Measurements from ENCODE around the gene PTPN6.
A peak's percentile ranks its signal among the peaks of the same experiment; 100 is the strongest.

The PTPN6 gene

GRCh38 chr12:6970096-6970527 is 19.0 kb downstream of the PTPN6 start:
- no peak for DNase-seq (ENCODE audit: low spot score)
- peak overlapping the region; percentile 77 for H3K27ac ChIP-seq
- no peak for TF ChIP-seq CTCF (conservative IDR thresholded peaks at IDR 0.05; ENCODE audit: low read depth)
- POLR2A ChIA-PET (ENCODE audit: low non-redundant PET), result no interaction called here
- CTCF ChIA-PET, result interaction anchor here (0.9 kb wide), 1 partner anchor 123 kb away, joined by 3 read pairs; no protein-coding TSS in a partner anchor

- DNase-seq (ENCODE audit: low spot score), result no peak
- CTCF ChIA-PET, result no interaction called here
- POLR2A ChIA-PET (ENCODE audit: low non-redundant PET), result no interaction called here
- TF ChIP-seq CTCF (conservative IDR thresholded peaks at IDR 0.05; ENCODE audit: low read depth), result no peak
- 0 out of 2 replicates have a peak overlapping the region, but pooled peaks have one; percentile 8 for H3K27ac ChIP-seq
Measured at GRCh38 chr12:6974180-6974579, 23.0 kb downstream of the PTPN6 start.

- TF ChIP-seq CTCF (conservative IDR thresholded peaks at IDR 0.05; ENCODE audit: low read depth), result no peak
- ChIA-PET CTCF (interaction anchor here (1.3 kb wide), 1 partner anchor 37 kb away, joined by 3 read pairs; no protein-coding TSS in a partner anchor), POLR2A (ENCODE audit: low non-redundant PET) (interaction anchor here (0.5 kb wide), 1 partner anchor 8 kb away, joined by 3 read pairs; no protein-coding TSS in a partner anchor)
- no peak for DNase-seq (ENCODE audit: low spot score)
- H3K27ac ChIP-seq, result no peak overlapping the region
Measured at GRCh38 chr12:6975297-6976032, 24.3 kb downstream of the PTPN6 start.

- DNase-seq (ENCODE audit: low spot score), result no peak
- POLR2A ChIA-PET (ENCODE audit: low non-redundant PET), result interaction anchor here (0.7 kb wide), 1 partner anchor 9 kb away, joined by 16 read pairs; no protein-coding TSS in a partner anchor
- H3K27ac ChIP-seq, result peak overlapping the region; percentile 62; the same call in 1 of the 2 replicates
- TF ChIP-seq CTCF (conservative IDR thresholded peaks at IDR 0.05; ENCODE audit: low read depth), result no peak
- CTCF ChIA-PET, result interaction anchor here (0.9 to 1.1 kb wide), 2 partner anchors 41 to 105 kb away, joined by 3 to 8 read pairs; partner anchors contain the start of gene LPCAT3
Measured at GRCh38 chr12:6977653-6978052, 26.5 kb downstream of the PTPN6 start.

- CTCF ChIA-PET, result interaction anchor here (1.1 kb wide), 1 partner anchor 106 kb away, joined by 8 read pairs; no protein-coding TSS in a partner anchor
- DNase-seq (ENCODE audit: low spot score), result no peak
- POLR2A ChIA-PET (ENCODE audit: low non-redundant PET), result interaction anchor here (0.7 kb wide), 1 partner anchor 8 kb away, joined by 16 read pairs; no protein-coding TSS in a partner anchor
- H3K27ac ChIP-seq, result peak overlapping the region; percentile 62
- no peak for TF ChIP-seq CTCF (conservative IDR thresholded peaks at IDR 0.05; ENCODE audit: low read depth)
Measured at GRCh38 chr12:6978188-6978587, 27.0 kb downstream of the PTPN6 start.

GRCh38 chr12:6978611-6979011 is 27.5 kb downstream of the PTPN6 start:
- peak overlapping the region; percentile 62 for H3K27ac ChIP-seq
- CTCF ChIA-PET, result interaction anchor here (1.1 kb wide), 1 partner anchor 106 kb away, joined by 8 read pairs; no protein-coding TSS in a partner anchor
- no peak for DNase-seq (ENCODE audit: low spot score)
- POLR2A ChIA-PET (ENCODE audit: low non-redundant PET), result no interaction called here
- TF ChIP-seq CTCF (conservative IDR thresholded peaks at IDR 0.05; ENCODE audit: low read depth), result no peak
